ENCODE results near the gene MYBPH. TPM values are rescaled to one million over a fixed set of nuclear protein-coding genes. Genes with fewer than 3 reads are reported as not detected.

MYBPH gene
- total and polyA plus RNA-seq, 2 donors (not counting 3 experiments of a cell fraction or from before 2014, with no cell fraction given) = not detected

- FAIRE-seq = no peak
- CTCF ChIA-PET = interaction anchor here (1.2 kb wide), 1 partner anchor 9 kb away, joined by 4 read pairs; no protein-coding TSS in a partner anchor
- H3K4me2 ChIP-seq (ENCODE audit: insufficient read depth, low read length) = no peak overlapping the region
Observed at GRCh38 chr1:203186091-203186445, 10.4 kb upstream of the MYBPH start.

More at GRCh38 chr1:203186091-203186445, 10.4 kb upstream of the MYBPH start:
- Histone ChIP-seq H3K9me1 (replicated peaks; ENCODE audit: control insufficient read depth, extremely low read depth, insufficient read depth, low read length) (no peaks in the 10 kb centered on the region), H3K4me3 (replicated peaks in 1 of 3; ENCODE audit: insufficient read depth in 1 of 3, low read depth in 1 of 3, low read length in 3 of 3) (no peak overlapping the region), H4K20me1 (replicated peaks; ENCODE audit: control insufficient read depth, extremely low read depth, insufficient read depth, low read length) (no peaks in the 10 kb centered on the region), H3K9ac (replicated peaks; ENCODE audit: extremely low read depth, insufficient read depth, low read length) (no peak overlapping the region), H3K4me1 (ENCODE audit: control insufficient read depth, extremely low read depth, insufficient read depth, low read length) (no peaks in the 10 kb centered on the region), H2AFZ (ENCODE audit: low read depth, low read length) (no peak overlapping the region), H3K79me2 (ENCODE audit: control insufficient read depth, insufficient read depth, low read length) (no peaks in the 10 kb centered on the region), H3K27me3 (ENCODE audit: control insufficient read depth in 2 of 2, insufficient read depth in 2 of 2, low read length in 2 of 2) (peaks cover 15 to 17% of the 10 kb centered on the region in 2 experiments), H3K36me3 (ENCODE audit: control insufficient read depth in 2 of 2, extremely low read depth in 1 of 2, insufficient read depth in 2 of 2, low read length in 2 of 2) (no peaks in the 10 kb centered on the region), H3K9me3 (replicated peaks; ENCODE audit: control insufficient read depth, insufficient read depth, low read length) (no peaks in the 10 kb centered on the region), H3K27ac (ENCODE audit: insufficient read depth, low read depth, low read length) (no peak overlapping the region)
- dilution Hi-C loops (cut with MboI; ENCODE audit: extremely low pct_ligation_motif_present, low sequenced_read_pairs) (no loop called here), intact Hi-C loops (cut with micrococcal nuclease) (no loop called here)
- TF ChIP-seq MYC (IDR thresholded peaks at IDR 0.05; ENCODE audit: low read depth, low read length) (no peak), CTCF (IDR thresholded peaks at IDR 0.05; ENCODE audit: extremely low read depth in 1 of 2, insufficient read depth in 1 of 2, low read depth in 1 of 2, low read length in 2 of 2) (no peak), POLR2AphosphoS5 (IDR thresholded peaks at IDR 0.05; ENCODE audit: insufficient read depth, low read depth, low read length) (no peak), FOS (IDR thresholded peaks at IDR 0.05; ENCODE audit: borderline replicate concordance, insufficient read depth, low read length) (no peak), EZH2 (IDR thresholded peaks at IDR 0.05; ENCODE audit: borderline replicate concordance, low read depth, low read length, severe bottlenecking) (no peak), JUN (IDR thresholded peaks at IDR 0.05; ENCODE audit: borderline replicate concordance, insufficient read depth, insufficient read length, low read depth) (no peak), GATA2 (IDR thresholded peaks at IDR 0.05; ENCODE audit: insufficient read depth, insufficient read length, low read depth, low read length) (no peak)
- no peak for DNase-seq (ENCODE audit: low read depth, low spot score)
- no TSS peak for BruUV-seq (replicated peaks)
- POLR2A ChIA-PET = no interaction called here

Data from endothelial cell of umbilical vein (primary cell).